GM12878 (cell line): ENCODE results near the gene PML. TPM values are rescaled to one million over a fixed set of nuclear protein-coding genes. Genes with fewer than 3 reads are reported as not detected.

ENCODE experiments used
- ATAC-seq: fragments of 200-7000 bp; cut with Tn5 transposase; 3 replicates; pipeline ENCODE4 v1.9.1; 2020; ENCODE audit warnings: mild to moderate bottlenecking, moderate library complexity
- BruUV-seq: library from RNA; stranded (reverse); fragments of 400-500 nt; replicated peaks from 2 replicates; lab custom pipeline; 2021; lab: Mats Ljungman, UMichigan
- CTCF ChIA-PET: fragments of 300-600 bp; sonication (Branson Sonifier 250); formaldehyde crosslinking; extraction: SDS; loops from one replicate; lab custom pipeline; 2021; ENCODE audit warnings: inconsistent platforms; lab: Yijun Ruan, JAX
- POLR2A ChIA-PET: fragments of 350-600 bp; formaldehyde crosslinking; extraction: SDS; loops from one replicate; lab custom pipeline; 2021; ENCODE audit warnings: inconsistent platforms; lab: Charles Lee
- RAD21 ChIA-PET: fragments of 300-600 bp; sonication (Branson Sonifier 250); formaldehyde crosslinking; loops from one replicate; lab custom pipeline; 2023; ENCODE audit warnings: antibody characterized with exemption; ENCODE audit not compliant: unreplicated experiment; lab: Charles Lee
- SMC1A ChIA-PET: fragments of 300-600 bp; sonication (Branson Sonifier 250); formaldehyde crosslinking; loops from one replicate; lab custom pipeline; 2023; ENCODE audit not compliant: unreplicated experiment, uncharacterized antibody; lab: Charles Lee
- DNase-seq: peaks from one replicate; pipeline ENCODE4 v3.0.0-alpha.2; 2011; ENCODE audit warnings: low read depth, low spot score
- FAIRE-seq: peaks from 3 replicates; lab custom pipeline; 2011; peaks lifted over from hg19 to GRCh38; lab: Jason Lieb, UNC
- H2AFZ ChIP-seq: 2 replicates; pipeline ENCODE4 v1.6.0; 2011; ENCODE audit warnings: low read depth, low read length, control low read depth; ENCODE audit not compliant: control insufficient read depth
- H3K27ac ChIP-seq: 2 replicates; pipeline ENCODE4 v1.5.1; 2011; ENCODE audit warnings: control low read depth; ENCODE audit not compliant: control insufficient read depth, insufficient read depth
- H3K27me3 ChIP-seq, 2 experiments: replicated peaks in 1 of 2; 2 replicates each; pipeline versions ENCODE4 v1.6.0 to v1.6.1; 2011; ENCODE audit warnings: low read length in 1 of 2; ENCODE audit not compliant: control insufficient read depth in 2 of 2, insufficient read depth in 2 of 2
- H3K36me3 ChIP-seq, 2 experiments: 2 replicates each; pipeline ENCODE4 v1.5.1; 2011; ENCODE audit warnings: low read length in 1 of 2; ENCODE audit not compliant: control insufficient read depth in 2 of 2, insufficient read depth in 2 of 2
- H3K4me1 ChIP-seq: 2 replicates; pipeline ENCODE4 v1.6.1; 2011; ENCODE audit warnings: mild to moderate bottlenecking, low read length, moderate library complexity, mixed read lengths; ENCODE audit not compliant: control insufficient read depth, insufficient read depth
- H3K4me2 ChIP-seq: 2 replicates; pipeline ENCODE4 v1.6.0; 2011; ENCODE audit warnings: control low read depth; ENCODE audit not compliant: control insufficient read depth, insufficient read depth
- H3K4me3 ChIP-seq: fragments of 200-600 bp; sonication (generic); 2 replicates; pipeline ENCODE4 v1.5.1; 2016
- H3K79me2 ChIP-seq: 2 replicates; pipeline ENCODE4 v1.6.0; 2011; ENCODE audit warnings: low read length; ENCODE audit not compliant: control insufficient read depth, insufficient read depth
- H3K9ac ChIP-seq: 2 replicates; pipeline ENCODE4 v1.8.0; 2011; ENCODE audit warnings: low read length, control low read depth, mixed read lengths; ENCODE audit not compliant: control insufficient read depth, insufficient read depth
- H3K9me3 ChIP-seq: replicated peaks from 3 replicates; pipeline ENCODE4 v1.5.1; 2011; ENCODE audit warnings: mild to moderate bottlenecking, low read length; ENCODE audit not compliant: control insufficient read depth, insufficient read depth
- H4K20me1 ChIP-seq: 2 replicates; pipeline ENCODE4 v1.6.0; 2011; ENCODE audit not compliant: control insufficient read depth, insufficient read depth
- BHLHE40 ChIP-seq, 2 experiments: fragments of 450-650 bp in 1 of 2; IDR thresholded peaks; 2 replicates each; pipeline ENCODE4 v1.6.1; 2011 to 2017; ENCODE audit warnings: low read depth in 2 of 2, borderline replicate concordance in 1 of 2, improper control_type of control experiment in 1 of 2, low read length in 1 of 2, mild to moderate bottlenecking in 1 of 2
- EGR1 ChIP-seq, 2 experiments: IDR thresholded peaks; 1 replicate in 1 of 2; 2 replicates in 1 of 2; pipeline ENCODE4 v1.6.1; 2011 to 2012; ENCODE audit warnings: low read depth in 2 of 2, low read length in 2 of 2, borderline replicate concordance in 1 of 2, mild to moderate bottlenecking in 1 of 2, moderate library complexity in 1 of 2
- EP300 ChIP-seq, 2 experiments: fragments of 150-350 bp in 1 of 2; IDR thresholded peaks; 2 replicates each; pipeline ENCODE4 v1.6.1; 2011 to 2012; ENCODE audit warnings: low read depth in 2 of 2, low read length in 2 of 2, borderline replicate concordance in 1 of 2, improper control_type of control experiment in 1 of 2, inconsistent platforms in 1 of 2; ENCODE audit not compliant: control insufficient read depth in 1 of 2
- IRF4 ChIP-seq: IDR thresholded peaks from 2 replicates; pipeline ENCODE4 v1.6.1; 2011; ENCODE audit warnings: low read depth, low read length
- KLF5 ChIP-seq: fragments of 450-650 bp; IDR thresholded peaks from 2 replicates; pipeline ENCODE4 v1.6.1; 2014; ENCODE audit warnings: mild to moderate bottlenecking; ENCODE audit not compliant: partially characterized antibody
- MTA2 ChIP-seq: fragments of 450-650 bp; IDR thresholded peaks from 2 replicates; pipeline ENCODE4 v1.6.1; 2016; ENCODE audit warnings: low read depth, mild to moderate bottlenecking, moderate library complexity
- NFXL1 ChIP-seq: fragments of 450-650 bp; IDR thresholded peaks from 2 replicates; pipeline ENCODE4 v1.6.1; 2017; ENCODE audit warnings: antibody characterized with exemption, mild to moderate bottlenecking, borderline replicate concordance
- PAX5 ChIP-seq: IDR thresholded peaks from 2 replicates; pipeline ENCODE4 v1.6.1; 2011; ENCODE audit warnings: low read depth, low read length, borderline replicate concordance
- SMC3 ChIP-seq: IDR thresholded peaks from 2 replicates; pipeline ENCODE4 v1.6.1; 2011; ENCODE audit warnings: low read length, improper control_type of control experiment, borderline replicate concordance
- SRF ChIP-seq, 2 experiments: IDR thresholded peaks; 2 replicates each; pipeline ENCODE4 v1.6.1; 2011; ENCODE audit warnings: low read depth in 2 of 2, low read length in 2 of 2, mild to moderate bottlenecking in 1 of 2, moderate library complexity in 1 of 2
- TCF12 ChIP-seq: IDR thresholded peaks from 2 replicates; pipeline ENCODE4 v1.6.1; 2011; ENCODE audit warnings: low read depth, mild to moderate bottlenecking, low read length
- ZNF217 ChIP-seq: fragments of 450-650 bp; IDR thresholded peaks from 2 replicates; pipeline ENCODE4 v1.6.1; 2017; ENCODE audit warnings: antibody characterized with exemption, mild to moderate bottlenecking
- ZNF622 ChIP-seq: fragments of 450-650 bp; IDR thresholded peaks from 2 replicates; pipeline ENCODE4 v1.6.1; 2017; ENCODE audit warnings: mild to moderate bottlenecking, inconsistent platforms
- WGBS: methylation state at CpG from one replicate; pipeline ENCODE4 v1.1.6; 2016; ENCODE audit warnings: low lambda C conversion rate; ENCODE audit not compliant: insufficient replicate concordance, insufficient coverage; ENCODE audit errors: missing lambda C conversion rate; 5-methylcytosine and 5-hydroxymethylcytosine counted together
- in situ Hi-C: fragments of 300-500 bp; cut with MboI; formaldehyde crosslinking; loops from 9 replicates; pipeline ENCODE4 v1.14.3; 2018; ENCODE audit warnings: mixed read lengths
- intact Hi-C: fragments of 100-400 bp; cut with micrococcal nuclease; formaldehyde crosslinking; loops from one replicate; pipeline ENCODE4 v1.14.2; 2022; ENCODE audit not compliant: unreplicated experiment
- polyA plus RNA-seq, 11 experiments: library from polyadenylated mRNA; depleted of rRNA in 4 of 11; unstranded in 6 of 11; stranded (reverse) in 5 of 11; fragments of >200 nt; fragmentation: Nextera tagmentation in 4 of 11; fragmentation: Illumina TruSeq in 1 of 11; extraction: Ambion mirVana in 4 of 11; extraction: Trizol in 1 of 11; gene quantifications; 1 replicate in 1 of 11; 2 replicates in 10 of 11; pipeline versions ENCODE4 v1.2.1 to v1.2.3, GENCODE V29; 2011 to 2016; ENCODE audit warnings: inconsistent platforms in 2 of 11, missing spikeins in 2 of 11, low read depth in 1 of 11
- total RNA-seq, 4 experiments: library from RNA; depleted of rRNA in 3 of 4; stranded (reverse); fragments of >200 nt in 3 of 4; fragmentation: Illumina TruSeq in 1 of 4; extraction: Trizol in 1 of 4; gene quantifications; 2 replicates each; pipeline versions ENCODE4 v1.2.1 to v1.2.3, GENCODE V29; 2013 to 2021

Gene PML
- total and polyA plus RNA-seq, 10 of the 15 experiments (the other 5 are each of a cell fraction or from before 2014, with no cell fraction given): 8.5 to 95.5 (median 30.8) TPM

DNA sequence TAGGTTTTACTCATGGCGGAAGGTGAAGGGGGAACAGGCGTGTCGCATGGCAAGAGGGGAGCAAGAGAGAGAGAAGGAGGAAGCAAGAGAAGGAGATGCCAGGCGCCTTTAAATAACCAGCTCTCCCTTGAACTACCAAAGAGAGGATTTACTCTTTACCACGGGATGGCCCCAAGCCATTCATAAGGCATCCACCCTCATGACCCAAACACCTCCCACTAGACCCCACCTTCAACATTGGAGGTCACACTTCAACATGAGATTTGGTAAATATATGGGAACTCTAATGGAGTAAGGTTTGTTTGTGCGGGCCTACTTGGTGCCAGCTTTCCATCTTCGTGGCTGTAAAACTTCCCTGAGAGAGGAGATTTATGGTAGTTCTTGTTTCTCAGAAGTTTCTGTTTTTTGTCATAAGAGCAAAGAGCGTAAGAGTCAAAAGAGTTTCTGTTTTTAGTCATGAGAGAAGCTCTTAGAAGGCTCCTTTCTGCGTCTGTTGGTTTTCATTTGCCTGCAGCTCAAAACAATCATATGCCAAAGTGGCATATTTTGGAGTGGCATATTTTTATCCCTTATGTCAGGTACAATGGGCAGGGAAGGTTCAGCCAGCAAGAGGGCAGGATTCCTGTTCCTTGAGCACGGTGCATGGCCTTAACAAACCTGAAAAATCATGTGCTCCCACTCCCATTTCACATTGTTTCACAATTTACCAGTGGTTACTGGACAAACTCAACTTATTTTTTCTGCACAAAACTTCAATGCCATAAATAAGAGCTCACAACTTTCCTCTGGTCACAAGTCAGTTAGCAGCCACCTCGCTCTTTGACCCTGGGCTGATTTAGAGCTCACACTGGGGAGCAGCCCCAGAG, 12.5 kb downstream of the PML start (continued):
- TF ChIP-seq SMC3 (no peak), EGR1 (IDR thresholded peaks at IDR 0.05; ENCODE audit: borderline replicate concordance in 1 of 2, low read depth in 2 of 2, low read length in 2 of 2) (no peak), KLF5 (no peak)

DNA sequence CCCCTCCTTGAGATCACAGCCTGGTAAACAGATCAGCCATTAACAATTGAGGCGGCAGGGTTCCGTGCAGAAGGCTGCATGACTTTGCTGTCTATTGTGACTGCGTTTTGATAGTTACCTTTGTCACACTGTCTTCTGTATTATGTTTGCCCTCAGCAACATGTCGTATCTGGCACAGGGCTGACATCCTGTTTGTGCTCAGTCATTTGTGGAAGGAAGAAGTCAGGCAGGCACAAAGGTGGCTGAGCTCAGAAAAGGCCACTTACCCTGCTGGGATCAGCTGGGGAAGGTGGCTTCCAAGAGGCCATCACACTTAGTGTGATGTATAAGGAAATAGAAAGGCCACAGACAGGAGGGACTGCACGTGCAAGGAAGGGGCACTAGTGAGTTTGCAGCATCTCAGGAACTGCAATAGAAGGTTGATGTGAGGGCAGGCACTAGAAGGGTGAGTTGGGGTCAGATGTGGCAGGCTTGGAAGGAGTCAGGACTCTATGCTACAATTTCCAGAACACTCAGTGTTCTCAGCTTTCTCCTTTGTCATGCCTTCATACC, 13.4 kb downstream of the PML start:
- Histone ChIP-seq H4K20me1 (no peaks in the 10 kb centered on the region), H3K4me3 (peak overlapping the region; percentile 49; the same call in 1 of the 2 replicates), H3K4me1 (peaks cover 27% of the 10 kb centered on the region), H3K27ac (peak overlapping the region; percentile 17; the same call in 1 of the 2 replicates), H3K9ac (no peak overlapping the region), H3K9me3 (no peaks in the 10 kb centered on the region; the same call in none of the 3 replicates), H3K27me3 (no peaks in the 10 kb centered on the region), H2AFZ (no peak overlapping the region), H3K4me2 (peak overlapping the region; percentile 83), H3K79me2 (peaks cover 81% of the 10 kb centered on the region), H3K36me3 (peaks cover 16 to 49% of the 10 kb centered on the region in 2 experiments)
- RAD21 ChIA-PET: interaction anchor here (1.3 to 3.0 kb wide), 3 partner anchors 11 to 35 kb away, joined by 6 to 16 read pairs (median 7); partner anchors contain the start of gene PML
- DNase-seq (no peak), ATAC-seq (peak; percentile 77), FAIRE-seq (peak; percentile 44)
- POLR2A ChIA-PET: interaction anchor here (1.3 to 4.6 kb wide), 3 partner anchors 14 to 20 kb away, joined by 3 to 44 read pairs (median 3); partner anchors contain the start of gene PML
- BruUV-seq: no TSS peak
- CTCF ChIA-PET: interaction anchor here (0.6 to 5.7 kb wide), 7 partner anchors 12 to 43 kb away, joined by 3 to 36 read pairs (median 4); partner anchors contain the start of genes PML and STOML1
- SMC1A ChIA-PET: interaction anchor here (1.2 to 4.0 kb wide), 4 partner anchors 13 to 43 kb away, joined by 3 to 28 read pairs (median 4); partner anchors contain the start of genes PML and STOML1
- in situ Hi-C loops: no loop called here
- 2% methylated on average over 5 of the region's 5 CpGs for WGBS
- intact Hi-C loops: no loop called here
- TF ChIP-seq SRF (IDR thresholded peaks at IDR 0.05; ENCODE audit: low read depth in 2 of 2, low read length in 2 of 2): no peak
- 0 out of 2 replicates have a peak, but pooled peaks have one; percentile 20 for TF ChIP-seq PAX5
- no peak for TF ChIP-seq IRF4
- no peak for TF ChIP-seq EP300 (IDR thresholded peaks at IDR 0.05; ENCODE audit: borderline replicate concordance in 1 of 2, control insufficient read depth in 1 of 2, low read depth in 2 of 2, low read length in 2 of 2)
- TF ChIP-seq BHLHE40 (IDR thresholded peaks at IDR 0.05; ENCODE audit: borderline replicate concordance in 1 of 2, low read depth in 2 of 2, low read length in 1 of 2): peak; percentile 55 to 66; a peak in 2 of 4 replicates
- TF ChIP-seq MTA2: no peak
- TF ChIP-seq ZNF622: no peak
- no peak for TF ChIP-seq TCF12
- no peak for TF ChIP-seq NFXL1
- no peak for TF ChIP-seq ZNF217
